Urinary bladder (tissue), 4 donors: ENCODE measurements around the gene PRUNE2. TPM values are rescaled to one million over a fixed set of nuclear protein-coding genes. Genes with fewer than 3 reads are reported as not detected.
"Not testable (repeated sequence)": the region's sequence is repeated elsewhere in the genome, so short reads cannot be mapped to it uniquely, and the experiment has no call there.

ENCODE experiments used
- DNase-seq: peaks from one replicate; pipeline ENCODE4 v3.0.0-alpha.2; 2015; ENCODE audit errors: extremely low spot score
- H3K27ac ChIP-seq: one replicate; pipeline ENCODE4 v1.5.1; 2013; ENCODE audit warnings: low read depth, mild to moderate bottlenecking, moderate library complexity
- H3K36me3 ChIP-seq: one replicate; pipeline ENCODE4 v1.6.1; 2013; ENCODE audit warnings: mild to moderate bottlenecking, moderate library complexity; ENCODE audit not compliant: insufficient read depth
- H3K4me1 ChIP-seq: one replicate; pipeline ENCODE4 v1.6.1; 2013; ENCODE audit warnings: mild to moderate bottlenecking, moderate library complexity; ENCODE audit not compliant: insufficient read depth
- H3K4me3 ChIP-seq: one replicate; pipeline ENCODE4 v1.5.1; 2013; ENCODE audit warnings: low read depth, low read length
- WGBS: extraction: QIAGEN DNeasy Blood & Tissue Kit; methylation state at CpG from one replicate; pipeline ENCODE4 v1.1.7; 2013; 5-methylcytosine and 5-hydroxymethylcytosine counted together
- polyA plus RNA-seq: library from polyadenylated mRNA; stranded (reverse); fragments of 200-250 nt; gene quantifications from one replicate; pipeline ENCODE4 v1.2.3, GENCODE V29; 2013
- total RNA-seq: library from RNA; depleted of rRNA; stranded (reverse); fragments of >200 nt; gene quantifications from one replicate; pipeline ENCODE4 v1.2.3, GENCODE V29; 2014
- donor health status: healthy with polysubstance abuse.
- donor health status: healthy.

The PRUNE2 gene
- total and polyA plus RNA-seq, 2 donors = 83.9 to 181 TPM

DNA sequence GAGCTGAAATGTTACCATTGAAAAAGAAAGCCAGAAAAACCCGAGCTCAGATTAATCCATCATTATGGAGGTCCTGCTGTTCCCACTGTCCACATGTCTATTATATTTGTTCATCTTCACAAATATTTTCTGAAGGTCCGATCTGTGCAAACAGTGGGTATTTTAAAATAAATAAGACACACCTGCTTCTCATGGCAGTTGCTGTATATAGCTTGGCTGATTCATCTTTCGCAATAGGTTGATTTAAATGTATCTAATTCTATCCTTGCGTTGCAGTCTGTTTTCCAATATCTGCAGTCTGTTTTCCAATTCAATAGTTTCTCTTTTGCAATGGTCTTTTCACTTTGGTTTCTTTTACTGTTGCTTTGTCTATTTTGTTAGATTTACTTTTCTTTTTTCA lies 229.1 kb downstream of the PRUNE2 start:
- no peaks in the 10 kb centered on the region for H3K4me1 ChIP-seq
- WGBS = 82% methylated on average over 4 of the region's 4 CpGs
- H3K36me3 ChIP-seq = no peaks in the 10 kb centered on the region
- no peak overlapping the region for H3K27ac ChIP-seq
- DNase-seq = no peak
- H3K4me3 ChIP-seq = no peak overlapping the region

DNA sequence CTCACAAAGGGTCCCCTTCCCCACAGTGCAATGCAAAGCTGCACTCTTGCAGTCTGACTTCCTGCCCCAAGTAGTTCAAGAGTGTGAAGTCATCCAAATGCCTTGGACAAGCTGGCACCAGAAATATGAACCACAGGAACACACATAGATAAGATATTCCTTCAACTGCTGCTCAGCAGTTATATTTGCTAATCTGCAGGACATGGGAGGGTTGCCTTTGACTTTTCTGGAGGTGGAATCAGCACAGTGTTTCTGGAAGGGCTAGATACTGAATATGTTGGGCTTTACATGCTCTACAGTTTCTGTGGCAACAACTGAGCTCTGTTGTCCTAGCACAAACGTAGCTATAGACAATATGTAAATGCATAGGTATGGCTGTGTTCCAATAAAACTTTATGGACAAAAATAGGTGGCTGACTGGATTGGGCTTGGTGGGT lies 238.4 kb downstream of the PRUNE2 start:
- no peaks in the 10 kb centered on the region for H3K4me1 ChIP-seq
- no peak overlapping the region for H3K27ac ChIP-seq
- H3K36me3 ChIP-seq = no peaks in the 10 kb centered on the region
- no peak for DNase-seq
- 16% methylated on average over 1 of the region's 1 CpG for WGBS
- no peak overlapping the region for H3K4me3 ChIP-seq

DNA sequence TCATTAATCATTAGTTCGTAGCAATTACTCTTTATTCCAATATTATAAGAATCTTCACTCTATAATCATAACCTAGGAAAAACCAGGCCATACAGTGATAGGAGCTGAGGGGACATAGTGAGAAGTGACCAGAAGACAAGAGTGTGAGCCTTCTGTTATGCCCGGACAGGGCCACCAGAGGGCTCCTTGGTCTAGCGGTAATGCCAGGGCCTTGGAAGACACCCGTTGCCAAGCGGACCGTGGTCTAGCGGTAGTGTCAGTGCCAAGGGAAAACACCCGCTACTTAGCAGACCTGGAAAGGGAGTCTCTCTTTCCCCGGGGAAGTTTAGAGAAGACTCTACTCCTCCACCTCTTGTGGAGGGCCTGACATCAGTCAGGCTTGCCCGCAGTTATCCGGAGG lies 239.9 kb downstream of the PRUNE2 start:
- not testable (repeated sequence) for H3K27ac ChIP-seq, DNase-seq, H3K4me1 ChIP-seq, H3K4me3 ChIP-seq, H3K36me3 ChIP-seq
- WGBS = 74% methylated on average over 11 of the region's 11 CpGs

DNA sequence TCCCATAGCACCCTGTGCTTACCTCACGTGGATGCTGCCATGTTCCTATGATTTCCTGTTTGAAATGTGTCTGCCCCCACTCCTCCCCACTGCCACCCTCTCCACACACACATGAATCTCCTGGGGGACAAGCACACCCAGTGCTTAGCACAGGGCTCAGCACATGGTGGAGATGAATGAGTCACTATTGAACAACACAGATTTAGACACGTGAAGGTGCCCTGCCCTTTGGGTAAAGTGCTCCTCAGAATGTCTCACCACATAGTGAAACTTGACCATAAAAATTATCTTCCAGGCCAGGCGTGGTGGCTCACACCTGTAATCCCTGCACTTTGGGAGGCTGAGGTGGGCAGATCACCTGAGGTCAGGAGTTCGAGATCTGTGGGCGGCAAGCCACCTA lies 240.5 kb downstream of the PRUNE2 start:
- no peak for DNase-seq
- H3K4me1 ChIP-seq = no peaks in the 10 kb centered on the region
- H3K4me3 ChIP-seq = no peak overlapping the region
- H3K36me3 ChIP-seq = no peaks in the 10 kb centered on the region
- 91% methylated on average over 5 of the region's 5 CpGs for WGBS
- H3K27ac ChIP-seq = no peak overlapping the region

DNA sequence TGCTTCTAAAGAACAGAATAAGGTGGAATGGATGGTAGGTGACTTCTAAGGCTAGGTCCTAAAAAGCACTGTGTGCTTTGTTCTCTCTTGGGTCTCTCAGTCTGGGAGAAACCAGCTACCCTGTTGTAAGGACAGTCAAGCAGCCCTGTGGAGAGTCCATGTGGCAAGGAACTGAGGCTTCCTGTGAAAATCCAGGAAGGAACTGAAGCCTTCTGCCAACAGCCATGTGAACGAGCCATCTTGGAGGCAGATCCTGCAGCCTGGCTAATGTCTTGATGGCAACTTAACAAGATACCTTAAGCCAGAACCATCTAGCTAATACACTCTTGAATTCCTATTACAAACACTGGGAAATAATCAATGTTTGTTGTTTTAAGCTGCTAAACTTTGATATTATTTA lies 241.8 kb downstream of the PRUNE2 start:
- Histone ChIP-seq H3K36me3 (no peaks in the 10 kb centered on the region), H3K4me1 (no peaks in the 10 kb centered on the region), H3K4me3 (no peak overlapping the region), H3K27ac (no peak overlapping the region)
- WGBS = 45% methylated on average over 1 of the region's 1 CpG
- DNase-seq = no peak

DNA sequence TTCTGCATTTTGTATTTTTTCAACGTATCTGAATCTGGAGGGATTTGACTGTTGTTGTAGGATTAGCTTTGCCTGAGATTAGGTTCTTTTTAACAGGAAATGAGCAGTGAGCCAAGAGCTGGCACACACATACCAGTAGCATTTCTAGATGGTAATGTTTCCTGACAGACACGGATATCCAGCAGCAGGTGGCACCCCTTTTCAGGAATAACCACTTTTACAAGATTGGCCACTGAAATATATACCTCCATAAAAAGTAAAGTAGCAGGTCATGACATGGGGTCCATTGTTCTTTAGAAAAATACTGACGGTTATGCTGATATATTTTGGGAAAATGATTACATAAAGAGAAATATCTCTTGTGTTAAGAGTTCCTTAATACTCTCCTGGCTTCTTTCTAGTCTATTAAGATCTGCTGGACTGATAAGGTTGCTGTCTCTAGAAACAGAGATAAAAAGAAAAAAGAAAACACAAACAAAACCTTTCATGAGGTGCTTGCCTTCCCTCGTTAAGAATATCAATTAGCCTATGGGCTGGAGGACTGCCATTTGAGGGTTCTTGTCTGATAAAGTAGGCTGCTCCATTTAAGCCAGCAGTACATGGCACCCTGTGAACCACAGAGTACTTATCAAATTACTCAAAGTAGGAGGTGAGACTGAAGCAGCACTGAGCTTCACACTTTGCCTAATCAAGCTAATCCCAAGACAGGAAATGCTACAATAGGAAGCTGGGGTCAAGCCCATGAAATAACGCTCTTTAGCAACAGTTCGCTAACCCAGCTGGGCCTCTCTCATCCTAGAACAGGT lies 243.2 kb downstream of the PRUNE2 start:
- H3K36me3 ChIP-seq = no peaks in the 10 kb centered on the region
- no peak overlapping the region for H3K27ac ChIP-seq
- no peaks in the 10 kb centered on the region for H3K4me1 ChIP-seq
- H3K4me3 ChIP-seq = no peak overlapping the region
- WGBS = 32% methylated on average over 6 of the region's 6 CpGs
- DNase-seq = no peak

DNA sequence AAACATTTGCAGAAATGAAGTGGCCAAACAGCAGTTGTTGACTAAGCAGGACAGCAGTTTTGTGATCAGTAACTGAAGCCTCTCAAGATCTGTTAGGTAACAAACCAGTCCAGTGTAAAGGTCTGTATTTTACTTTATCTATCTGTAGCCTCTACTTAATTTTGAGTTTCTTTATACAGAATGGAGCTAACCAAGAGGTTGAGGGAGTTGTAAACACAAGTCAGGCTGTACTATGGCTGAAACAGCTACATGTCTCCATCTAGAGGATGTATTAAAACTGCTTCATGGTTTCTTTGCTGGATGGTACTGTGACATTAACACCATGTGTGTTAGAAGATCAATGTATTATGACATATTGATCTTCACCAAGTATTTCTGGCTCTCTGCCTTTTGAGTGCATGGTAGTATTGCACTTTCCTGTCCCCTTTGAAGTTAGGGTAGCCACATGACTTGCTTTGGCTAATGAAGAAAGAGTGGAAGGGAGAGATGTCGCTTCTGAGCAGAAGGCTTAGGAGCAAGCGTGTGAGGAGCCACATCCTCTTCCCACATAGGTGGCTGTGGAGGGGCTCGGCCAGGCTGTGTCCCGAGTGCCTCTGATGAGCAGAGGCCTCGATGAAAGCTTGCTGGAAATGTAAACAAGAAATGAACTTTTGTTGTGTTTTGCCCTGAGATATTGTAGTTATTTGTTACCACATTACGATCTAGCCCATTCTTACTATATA lies 247.2 kb downstream of the PRUNE2 start:
- whole genome bisulfite sequencing = 59% methylated on average over 6 of the region's 6 CpGs
- Histone ChIP-seq H3K4me3 (no peak overlapping the region), H3K36me3 (no peaks in the 10 kb centered on the region), H3K4me1 (no peaks in the 10 kb centered on the region), H3K27ac (no peak overlapping the region)
- no peak for DNase-seq

DNA sequence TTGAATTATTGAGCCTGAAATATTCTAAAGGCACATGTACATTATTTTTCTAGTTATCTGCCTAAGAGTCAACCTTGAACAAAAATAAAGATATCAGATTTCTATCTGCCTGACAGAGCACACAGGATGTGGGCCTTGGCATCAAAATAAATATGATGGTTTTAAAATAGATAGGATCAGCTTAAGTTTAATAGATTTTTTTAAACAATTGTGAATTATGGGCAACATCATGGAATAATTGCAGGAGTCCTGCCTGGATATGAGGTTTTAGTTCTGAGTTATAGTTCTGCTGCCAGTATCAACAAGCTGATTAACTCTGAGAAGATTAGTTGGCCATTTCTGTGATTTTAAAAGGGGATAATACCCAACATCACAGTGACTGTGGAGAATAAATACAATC lies 248.6 kb downstream of the PRUNE2 start:
- DNase-seq = no peak
- H3K27ac ChIP-seq = no peak overlapping the region
- no peak overlapping the region for H3K4me3 ChIP-seq
- H3K36me3 ChIP-seq = no peaks in the 10 kb centered on the region
- H3K4me1 ChIP-seq = no peaks in the 10 kb centered on the region

DNA sequence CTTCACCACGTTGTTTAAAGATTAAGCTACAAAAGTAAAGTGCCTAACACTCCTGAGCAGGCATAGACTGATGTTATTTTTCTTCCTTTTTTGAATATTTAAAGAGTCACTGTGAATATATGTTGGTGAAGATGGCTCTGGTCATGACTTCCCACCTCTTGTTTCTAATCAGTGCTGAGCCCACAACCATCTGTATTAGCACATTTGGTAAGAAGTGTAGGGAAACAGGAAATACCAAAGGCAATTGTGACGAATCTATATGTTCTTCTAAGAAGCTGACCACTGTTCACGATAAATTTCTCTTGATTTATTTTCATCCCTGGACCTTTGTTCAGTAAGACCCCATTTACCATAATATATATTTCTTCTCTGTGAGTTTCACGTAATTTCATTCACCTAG lies 249.9 kb downstream of the PRUNE2 start:
- H3K4me3 ChIP-seq = no peak overlapping the region
- WGBS = 77% methylated on average over 4 of the region's 4 CpGs
- H3K36me3 ChIP-seq = no peaks in the 10 kb centered on the region
- no peaks in the 10 kb centered on the region for H3K4me1 ChIP-seq
- no peak overlapping the region for H3K27ac ChIP-seq
- no peak for DNase-seq

DNA sequence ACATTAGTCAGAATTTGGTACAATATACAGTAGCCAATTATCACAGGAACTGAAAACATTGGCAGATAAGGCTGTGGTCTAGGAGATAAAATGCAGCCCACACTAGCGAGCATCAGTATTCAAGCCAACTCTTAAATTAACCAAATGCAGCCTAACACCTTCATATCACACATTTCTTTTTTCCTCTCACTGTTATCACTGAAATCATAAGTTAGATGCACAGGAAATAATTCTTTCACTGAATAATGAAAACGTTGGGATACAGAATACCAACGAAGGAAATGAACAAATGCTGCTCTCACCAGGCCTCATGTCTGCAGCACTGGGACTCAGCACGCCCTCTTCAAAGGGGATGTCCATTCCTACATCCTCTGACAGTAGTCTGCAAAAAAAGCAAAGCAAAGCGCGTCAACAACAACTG lies 250.8 kb downstream of the PRUNE2 start:
- no peak overlapping the region for H3K4me3 ChIP-seq
- H3K36me3 ChIP-seq = no peaks in the 10 kb centered on the region
- H3K27ac ChIP-seq = no peak overlapping the region
- H3K4me1 ChIP-seq = no peaks in the 10 kb centered on the region
- DNase-seq = no peak
- 66% methylated on average over 6 of the region's 6 CpGs for WGBS

DNA sequence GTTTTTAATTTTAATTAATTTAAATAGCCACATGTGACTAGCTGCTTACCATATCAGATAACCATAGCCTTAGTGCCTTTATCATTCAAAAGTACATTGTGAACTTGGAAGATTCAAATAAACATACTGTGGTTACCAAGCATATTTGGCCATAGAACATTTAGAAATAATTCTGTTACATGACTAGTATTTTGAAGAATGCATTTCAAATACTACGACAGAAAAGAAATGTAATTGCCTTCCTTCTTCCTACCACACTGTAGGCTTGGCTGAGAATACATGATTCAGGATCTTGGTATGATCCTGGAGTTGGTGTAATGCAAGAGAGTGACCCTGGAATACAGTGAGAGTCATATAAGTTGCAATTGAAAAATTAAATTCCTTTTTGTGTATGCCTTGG lies 251.3 kb downstream of the PRUNE2 start:
- Histone ChIP-seq H3K36me3 (no peaks in the 10 kb centered on the region), H3K4me3 (no peak overlapping the region), H3K27ac (no peak overlapping the region), H3K4me1 (no peaks in the 10 kb centered on the region)
- 23% methylated on average over 1 of the region's 1 CpG for WGBS
- no peak for DNase-seq

DNA sequence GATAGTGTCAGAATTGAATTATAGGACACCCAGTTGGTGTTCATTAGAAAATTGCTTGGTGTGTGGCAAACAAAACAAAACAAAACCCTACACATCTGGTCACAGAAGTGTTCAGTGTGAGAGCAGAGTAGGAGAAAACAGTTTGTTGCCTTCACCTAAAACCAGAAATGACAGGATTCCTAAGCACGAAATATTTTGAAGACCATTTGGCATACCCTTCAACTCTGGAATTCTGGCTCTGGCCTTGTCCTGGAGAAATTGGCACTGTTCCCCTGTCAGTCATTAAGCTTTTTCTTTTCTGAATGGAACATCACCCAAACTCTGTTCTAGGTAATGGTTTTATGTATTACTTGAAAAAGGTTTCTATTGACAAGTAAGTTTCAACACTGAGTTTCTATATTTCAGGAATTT lies 251.9 kb downstream of the PRUNE2 start:
- H3K4me3 ChIP-seq = no peak overlapping the region
- no peaks in the 10 kb centered on the region for H3K4me1 ChIP-seq
- H3K27ac ChIP-seq = no peak overlapping the region
- WGBS = 32% methylated on average over 1 of the region's 1 CpG
- H3K36me3 ChIP-seq = no peaks in the 10 kb centered on the region
- DNase-seq = no peak

DNA sequence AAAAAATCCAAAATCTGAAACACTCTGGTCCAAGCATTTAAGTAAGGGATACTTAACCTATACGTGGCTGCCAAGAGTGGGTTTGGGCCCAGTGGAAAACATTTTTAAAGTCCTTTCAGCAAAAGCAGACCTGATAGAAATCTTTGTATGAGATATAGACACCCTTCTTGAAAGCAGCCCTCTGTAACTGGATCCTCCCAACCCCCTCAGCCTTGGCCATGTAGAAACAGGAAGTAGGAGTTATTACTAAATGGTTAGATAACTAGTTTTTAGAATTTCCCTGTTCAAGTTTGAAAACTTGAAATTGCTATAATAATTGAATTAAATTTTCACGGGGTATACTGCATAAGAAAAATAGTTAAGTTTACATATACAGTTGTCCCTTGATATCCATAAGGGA lies 253.0 kb downstream of the PRUNE2 start:
- no peak for DNase-seq
- Histone ChIP-seq H3K27ac (no peak overlapping the region), H3K4me3 (no peak overlapping the region), H3K4me1 (no peaks in the 10 kb centered on the region), H3K36me3 (no peaks in the 10 kb centered on the region)
- WGBS = 45% methylated on average over 2 of the region's 2 CpGs

DNA sequence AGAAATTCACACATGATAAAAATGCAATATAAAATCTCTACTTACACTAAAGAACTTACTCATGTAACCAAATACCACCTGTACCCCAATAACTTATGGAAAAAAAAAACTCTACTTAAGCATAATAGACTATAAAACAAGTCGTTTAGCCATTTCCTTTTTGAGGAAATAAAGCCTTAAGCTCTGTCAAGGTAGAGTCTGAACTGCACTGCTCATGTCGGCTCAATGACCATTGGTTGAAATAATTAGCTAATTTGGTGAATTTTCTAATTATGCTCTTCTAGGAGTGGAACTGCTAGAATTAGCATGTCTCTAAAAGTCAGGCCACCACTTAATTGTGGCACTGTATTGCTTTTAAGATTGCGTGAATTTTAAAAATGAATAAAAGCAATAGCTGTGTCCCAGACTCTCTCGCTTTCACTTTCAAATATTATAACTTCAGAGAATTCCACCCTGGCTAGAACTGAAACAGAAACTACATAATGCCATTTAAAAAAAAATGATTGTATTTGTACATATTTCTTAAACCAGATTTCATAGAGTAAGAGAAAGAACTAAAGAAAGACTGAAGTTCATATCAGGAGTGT lies 254.7 kb downstream of the PRUNE2 start:
- no peak overlapping the region for H3K27ac ChIP-seq
- no peaks in the 10 kb centered on the region for H3K4me1 ChIP-seq

More for the DNA sequence above, 254.7 kb downstream of the PRUNE2 start:
- H3K36me3 ChIP-seq = no peaks in the 10 kb centered on the region
- no peak for DNase-seq
- 52% methylated on average over 4 of the region's 4 CpGs for WGBS
- H3K4me3 ChIP-seq = peak overlapping the region; percentile 33
